Osteocyte (in vitro differentiated cells): ENCODE measurements around the gene RBMS3. TPM values are rescaled to one million over a fixed set of nuclear protein-coding genes. Genes with fewer than 3 reads are reported as not detected.

ENCODE experiments used
- DNase-seq: peaks from one replicate; pipeline ENCODE4 v3.0.0; 2021; ENCODE audit warnings: mixed read lengths; ENCODE audit not compliant: unreplicated experiment; ENCODE audit errors: extremely low spot score
- H3K27ac Mint-ChIP-seq: one replicate; pipeline ENCODE4 v1.8.0; 2021; ENCODE audit warnings: mild to moderate bottlenecking, mixed read lengths; ENCODE audit not compliant: unreplicated experiment
- H3K27me3 Mint-ChIP-seq: one replicate; pipeline ENCODE4 v1.8.0; 2021; ENCODE audit warnings: mixed read lengths; ENCODE audit not compliant: unreplicated experiment
- H3K36me3 Mint-ChIP-seq: one replicate; pipeline ENCODE4 v1.8.0; 2021; ENCODE audit warnings: mixed read lengths; ENCODE audit not compliant: unreplicated experiment
- H3K4me1 Mint-ChIP-seq: one replicate; pipeline ENCODE4 v1.8.0; 2021; ENCODE audit warnings: mixed read lengths; ENCODE audit not compliant: unreplicated experiment
- H3K4me3 Mint-ChIP-seq: one replicate; pipeline ENCODE4 v1.8.0; 2021; ENCODE audit warnings: mild to moderate bottlenecking, moderate library complexity, mixed read lengths; ENCODE audit not compliant: unreplicated experiment
- H3K9me3 Mint-ChIP-seq: one replicate; pipeline ENCODE4 v1.8.0; 2021; ENCODE audit warnings: mixed read lengths; ENCODE audit not compliant: unreplicated experiment
- CTCF ChIP-seq: fragments of 200-600 bp; sonication (generic); IDR thresholded peaks from 2 replicates; pipeline ENCODE4 v1.5.0; 2021; ENCODE audit warnings: antibody characterized with exemption, mild to moderate bottlenecking, moderate library complexity
- total RNA-seq: library from RNA; stranded (reverse); gene quantifications from 2 replicates; pipeline ENCODE4 v1.2.1, GENCODE V29; 2021

The RBMS3 gene
- total RNA-seq, 1 donor from 2014 or later, result 64.2 TPM

DNA sequence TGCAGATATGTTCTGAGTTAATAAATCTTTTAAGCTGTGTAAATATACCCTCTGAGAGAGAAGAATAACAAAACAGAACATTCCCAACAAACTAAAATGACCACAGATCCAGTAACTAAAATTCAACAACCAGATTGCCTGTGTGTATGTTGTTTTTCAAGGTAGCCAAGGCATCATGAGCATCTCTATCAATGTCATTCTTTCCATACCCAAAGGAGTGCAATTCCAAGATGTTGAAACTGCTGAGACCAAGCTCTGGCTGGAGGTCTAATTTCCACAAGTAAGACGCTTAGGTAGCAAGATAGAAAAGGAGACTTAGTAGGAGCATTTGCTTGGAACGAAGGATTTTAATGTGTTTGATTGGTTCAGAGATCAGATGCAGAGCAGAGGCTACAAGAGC is 276.3 kb downstream of the RBMS3 start:
- no peak for DNase-seq
- no peaks in the 10 kb centered on the region for H3K27me3 Mint-ChIP-seq
- peak overlapping the region; percentile 86 for H3K27ac Mint-ChIP-seq
- peaks cover 6% of the 10 kb centered on the region for H3K36me3 Mint-ChIP-seq
- H3K9me3 Mint-ChIP-seq, result no peaks in the 10 kb centered on the region
- no peak overlapping the region for H3K4me3 Mint-ChIP-seq
- peaks cover 66% of the 10 kb centered on the region for H3K4me1 Mint-ChIP-seq
- TF ChIP-seq CTCF, result no peak

DNA sequence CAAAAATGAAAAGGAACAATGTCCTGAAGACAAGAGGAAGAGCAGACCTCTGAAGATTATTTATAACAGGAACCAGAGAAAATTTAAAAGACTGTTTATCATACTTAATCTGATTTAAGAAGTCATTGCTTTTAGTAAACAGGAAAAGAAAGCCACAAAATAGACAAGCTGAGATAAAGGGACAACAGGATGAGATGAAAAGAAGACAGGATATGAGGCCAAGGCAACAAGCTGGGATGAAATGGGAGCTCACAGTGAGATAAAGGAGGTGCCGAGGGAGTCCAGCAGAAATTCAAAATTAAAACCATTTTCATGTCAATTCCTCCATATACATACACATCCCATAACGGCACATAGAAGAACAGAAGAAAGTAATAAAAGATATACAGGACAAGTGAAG is 277.0 kb downstream of the RBMS3 start:
- H3K4me1 Mint-ChIP-seq, result peaks cover 60% of the 10 kb centered on the region
- H3K27ac Mint-ChIP-seq, result peak overlapping the region; percentile 86
- no peak for TF ChIP-seq CTCF
- no peak overlapping the region for H3K4me3 Mint-ChIP-seq
- peaks cover 6% of the 10 kb centered on the region for H3K36me3 Mint-ChIP-seq
- no peaks in the 10 kb centered on the region for H3K27me3 Mint-ChIP-seq
- DNase-seq, result no peak
- no peaks in the 10 kb centered on the region for H3K9me3 Mint-ChIP-seq

DNA sequence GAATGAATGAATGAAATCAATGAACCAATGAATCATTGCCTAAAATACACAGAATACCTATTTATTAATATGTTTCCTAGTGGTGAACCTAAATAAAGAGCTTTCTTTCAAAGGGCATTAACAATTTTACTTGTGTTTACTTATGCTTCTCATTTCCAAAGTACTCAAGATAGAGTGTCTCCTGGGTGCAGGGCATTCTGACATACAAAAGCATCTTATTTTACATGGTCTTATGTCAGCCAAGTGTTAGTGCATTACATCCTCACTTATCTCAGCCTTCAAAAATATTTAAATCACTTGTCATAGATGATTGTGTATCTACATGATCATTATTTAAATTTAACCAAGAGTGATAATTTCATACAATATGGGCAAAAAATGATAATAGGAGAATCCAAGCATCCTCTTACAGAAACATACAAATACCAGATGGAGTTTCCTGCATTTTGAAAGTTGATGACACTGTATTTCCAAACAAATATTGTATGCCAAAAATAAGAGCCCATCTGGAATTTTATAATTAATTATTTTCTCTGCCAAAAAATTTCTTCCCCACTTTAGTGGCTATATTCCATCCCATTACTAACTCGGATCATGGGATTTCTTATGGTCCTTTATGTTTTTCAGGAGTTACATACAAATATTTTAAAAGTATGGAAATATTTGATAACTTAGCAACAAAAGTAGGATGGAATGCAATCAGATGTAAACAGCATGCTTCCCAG is 279.0 kb downstream of the RBMS3 start:
- peaks cover 51% of the 10 kb centered on the region for H3K4me1 Mint-ChIP-seq
- no peaks in the 10 kb centered on the region for H3K9me3 Mint-ChIP-seq
- DNase-seq, result no peak
- no peak for TF ChIP-seq CTCF
- no peak overlapping the region for H3K4me3 Mint-ChIP-seq
- peaks cover 6% of the 10 kb centered on the region for H3K36me3 Mint-ChIP-seq
- H3K27ac Mint-ChIP-seq, result no peak overlapping the region
- no peaks in the 10 kb centered on the region for H3K27me3 Mint-ChIP-seq

DNA sequence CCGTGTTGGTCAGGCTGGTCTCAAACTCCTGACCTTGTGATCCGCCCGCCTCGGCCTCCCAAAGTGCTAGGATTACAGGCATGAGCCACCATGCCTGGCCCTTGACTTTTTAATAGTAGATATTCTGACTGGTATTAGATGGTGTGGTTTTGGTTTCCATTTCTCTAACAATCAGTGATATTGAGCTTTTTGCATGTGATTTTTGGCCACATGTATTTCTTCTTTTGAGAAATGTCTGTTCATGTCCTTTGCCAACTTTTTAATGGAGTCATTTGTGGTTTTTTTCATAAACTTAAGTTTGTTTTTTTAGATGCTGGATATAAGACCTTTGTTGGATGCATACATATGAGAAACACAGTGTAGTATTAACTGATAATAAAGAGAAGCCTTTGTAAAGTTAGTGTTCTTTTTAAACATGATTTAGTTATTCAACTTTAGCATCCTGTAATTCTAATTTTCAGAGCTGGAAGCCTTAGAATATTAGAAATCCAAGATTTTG is 280.8 kb downstream of the RBMS3 start:
- no peaks in the 10 kb centered on the region for H3K27me3 Mint-ChIP-seq
- peaks cover 5% of the 10 kb centered on the region for H3K36me3 Mint-ChIP-seq
- no peak for TF ChIP-seq CTCF
- H3K27ac Mint-ChIP-seq, result no peak overlapping the region
- H3K4me1 Mint-ChIP-seq, result peaks cover 41% of the 10 kb centered on the region
- no peak for DNase-seq
- H3K4me3 Mint-ChIP-seq, result no peak overlapping the region
- H3K9me3 Mint-ChIP-seq, result no peaks in the 10 kb centered on the region

GRCh38 chr3:29565236-29565635 is 284.4 kb downstream of the RBMS3 start:
- Mint-ChIP-seq H3K27me3 (no peaks in the 10 kb centered on the region), H3K27ac (peak overlapping the region; percentile 56), H3K9me3 (no peaks in the 10 kb centered on the region), H3K4me3 (no peak overlapping the region), H3K4me1 (peaks cover 28% of the 10 kb centered on the region), H3K36me3 (no peaks in the 10 kb centered on the region)
- no peak for TF ChIP-seq CTCF
- no peak for DNase-seq
